Fibroblast of pulmonary artery (primary cell): ENCODE measurements around the gene ACOXL.

Experiments
- DNase-seq: peaks from one replicate; pipeline ENCODE4 v3.0.0-alpha.2; 2010; ENCODE audit warnings: low read depth
- H3K4me3 ChIP-seq: replicated peaks from 2 replicates; pipeline ENCODE4 v1.5.1; 2011; ENCODE audit warnings: low read depth, mild to moderate bottlenecking, control low read depth, low read length, moderate library complexity
- CTCF ChIP-seq: IDR thresholded peaks from 2 replicates; pipeline ENCODE4 v1.5.1; 2011; ENCODE audit warnings: mild to moderate bottlenecking, control low read depth, low read length, inconsistent platforms; ENCODE audit errors: missing control alignments

ACOXL gene

GRCh38 chr2:110804433-110804832 lies 72.1 kb downstream of the ACOXL start:
- TF ChIP-seq CTCF, result no peak
- H3K4me3 ChIP-seq, result no peak overlapping the region
- no peak for DNase-seq

GRCh38 chr2:110804915-110805314 lies 72.5 kb downstream of the ACOXL start:
- no peak overlapping the region for H3K4me3 ChIP-seq
- DNase-seq, result no peak
- no peak for TF ChIP-seq CTCF

- DNase-seq, result no peak
- TF ChIP-seq CTCF, result no peak
- no peak overlapping the region for H3K4me3 ChIP-seq
Measured at GRCh38 chr2:110805894-110806452, 73.6 kb downstream of the ACOXL start.

- DNase-seq, result peak; percentile 6
- TF ChIP-seq CTCF, result no peak
- no peak overlapping the region for H3K4me3 ChIP-seq
Measured at GRCh38 chr2:110807522-110807921, 75.1 kb downstream of the ACOXL start.

GRCh38 chr2:110810404-110810803 lies 78.0 kb downstream of the ACOXL start:
- H3K4me3 ChIP-seq, result no peak overlapping the region
- no peak for DNase-seq
- no peak for TF ChIP-seq CTCF

GRCh38 chr2:110812726-110813645 lies 80.6 kb downstream of the ACOXL start:
- no peak for DNase-seq
- no peak for TF ChIP-seq CTCF
- H3K4me3 ChIP-seq, result no peak overlapping the region
